Caco-2 (cell line): ENCODE results near the gene POLE3. TPM values are rescaled to one million over a fixed set of nuclear protein-coding genes. Genes with fewer than 3 reads are reported as not detected.

Source experiments
- BruUV-seq: library from RNA; stranded (reverse); fragments of 400-500 nt; replicated peaks from 2 replicates; lab custom pipeline; 2021; lab: Mats Ljungman, UMichigan
- CTCF ChIA-PET: fragments of 300-600 bp; sonication (Branson Sonifier 250); formaldehyde crosslinking; loops from one replicate; lab custom pipeline; 2022; ENCODE audit warnings: antibody characterized with exemption; lab: Charles Lee
- POLR2A ChIA-PET: fragments of 300-600 bp; sonication (Branson Sonifier 250); formaldehyde crosslinking; loops from one replicate; lab custom pipeline; 2022; ENCODE audit warnings: antibody characterized with exemption; lab: Charles Lee
- DNase-seq, 2 experiments: peaks; one replicate each; pipeline versions ENCODE4 v3.0.0 to v3.0.0-alpha.2; 2020 to 2022
- H3K27me3 ChIP-seq: replicated peaks from 2 replicates; pipeline ENCODE4 v1.6.0; 2011; ENCODE audit warnings: low read length; ENCODE audit not compliant: control insufficient read depth, insufficient read depth
- H3K36me3 ChIP-seq: 2 replicates; pipeline ENCODE4 v1.5.1; 2011; ENCODE audit warnings: low read length; ENCODE audit not compliant: control insufficient read depth, insufficient read depth
- H3K4me1 ChIP-seq: fragments of 250-450 bp; sonication (Bioruptor Pico); 2 replicates; pipeline ENCODE4 v1.5.1; 2020; ENCODE audit warnings: mild to moderate bottlenecking
- H3K4me3 ChIP-seq: 2 replicates; pipeline ENCODE4 v1.5.1; 2011; ENCODE audit warnings: low read depth, mild to moderate bottlenecking, control low read depth, low read length
- H3K9me3 ChIP-seq: fragments of 250-450 bp; sonication (Bioruptor Pico); 2 replicates; pipeline ENCODE4 v1.5.1; 2020; ENCODE audit warnings: mild to moderate bottlenecking, moderate library complexity
- H3K27ac Mint-ChIP-seq: one replicate; pipeline ENCODE4 v1.8.0; 2022; ENCODE audit warnings: mixed read lengths; ENCODE audit not compliant: unreplicated experiment
- H3K27me3 Mint-ChIP-seq: one replicate; pipeline ENCODE4 v1.8.0; 2022; ENCODE audit warnings: mixed read lengths; ENCODE audit not compliant: insufficient read depth, unreplicated experiment
- H3K36me3 Mint-ChIP-seq: one replicate; pipeline ENCODE4 v1.8.0; 2022; ENCODE audit warnings: mild to moderate bottlenecking, mixed read lengths; ENCODE audit not compliant: insufficient read depth, unreplicated experiment
- H3K4me1 Mint-ChIP-seq: one replicate; pipeline ENCODE4 v1.8.0; 2022; ENCODE audit warnings: low read depth, mixed read lengths; ENCODE audit not compliant: unreplicated experiment
- H3K4me3 Mint-ChIP-seq: one replicate; pipeline ENCODE4 v1.8.0; 2022; ENCODE audit warnings: mild to moderate bottlenecking, moderate library complexity, mixed read lengths; ENCODE audit not compliant: unreplicated experiment
- H3K9me3 Mint-ChIP-seq: one replicate; pipeline ENCODE4 v1.8.0; 2022; ENCODE audit warnings: mixed read lengths; ENCODE audit not compliant: unreplicated experiment
- intact Hi-C: fragments of 100-400 bp; cut with micrococcal nuclease; formaldehyde crosslinking; loops from one replicate; pipeline ENCODE4 v1.10.0; 2022; ENCODE audit not compliant: unreplicated experiment
- total RNA-seq: library from RNA; stranded (reverse); gene quantifications from 2 replicates; pipeline ENCODE4 v1.2.3, GENCODE V29; 2022
- TF ChIP-seq, protein P1 (sequence below), 2 experiments: fragments of 200-600 bp in 1 of 2; IDR thresholded peaks; 1 replicate in 1 of 2; 2 replicates in 1 of 2; pipeline versions ENCODE4 v1.5.1 to v1.8.0; 2011 to 2022; ENCODE audit warnings: antibody characterized with exemption in 1 of 2, control low read depth in 1 of 2, inconsistent platforms in 1 of 2, low read depth in 1 of 2, low read length in 1 of 2, mild to moderate bottlenecking in 1 of 2, moderate library complexity in 1 of 2; ENCODE audit not compliant: insufficient read depth in 1 of 2, severe bottlenecking in 1 of 2, unreplicated experiment in 1 of 2

The POLE3 gene
- total RNA-seq, 1 experiment from 2014 or later: 57.2 TPM

DNA sequence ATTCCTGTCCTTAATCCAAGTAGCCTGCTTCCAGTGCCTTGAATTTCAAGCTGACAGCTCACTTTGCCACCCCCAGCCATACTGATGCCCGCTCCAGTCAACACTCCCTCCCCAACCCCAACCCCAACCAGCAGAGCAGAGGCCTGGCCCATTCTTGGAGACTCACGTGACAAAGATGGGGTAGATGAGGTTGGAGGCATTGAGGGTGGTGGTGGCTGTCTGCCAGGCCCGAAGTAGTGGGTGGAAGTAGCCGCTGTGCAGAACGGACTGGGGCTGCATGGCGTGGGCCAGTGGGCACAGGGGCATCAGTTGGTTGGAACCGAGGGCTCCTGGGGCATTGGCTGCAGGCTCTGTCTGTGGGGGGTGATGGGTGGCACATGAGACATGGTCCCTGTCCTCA, 17.2 kb downstream of the POLE3 start:
- peaks cover 14% of the 10 kb centered on the region for H3K4me1 ChIP-seq
- POLR2A ChIA-PET: no interaction called here
- no peak for DNase-seq
- no TSS peak for BruUV-seq
- TF ChIP-seq, protein P1, sequence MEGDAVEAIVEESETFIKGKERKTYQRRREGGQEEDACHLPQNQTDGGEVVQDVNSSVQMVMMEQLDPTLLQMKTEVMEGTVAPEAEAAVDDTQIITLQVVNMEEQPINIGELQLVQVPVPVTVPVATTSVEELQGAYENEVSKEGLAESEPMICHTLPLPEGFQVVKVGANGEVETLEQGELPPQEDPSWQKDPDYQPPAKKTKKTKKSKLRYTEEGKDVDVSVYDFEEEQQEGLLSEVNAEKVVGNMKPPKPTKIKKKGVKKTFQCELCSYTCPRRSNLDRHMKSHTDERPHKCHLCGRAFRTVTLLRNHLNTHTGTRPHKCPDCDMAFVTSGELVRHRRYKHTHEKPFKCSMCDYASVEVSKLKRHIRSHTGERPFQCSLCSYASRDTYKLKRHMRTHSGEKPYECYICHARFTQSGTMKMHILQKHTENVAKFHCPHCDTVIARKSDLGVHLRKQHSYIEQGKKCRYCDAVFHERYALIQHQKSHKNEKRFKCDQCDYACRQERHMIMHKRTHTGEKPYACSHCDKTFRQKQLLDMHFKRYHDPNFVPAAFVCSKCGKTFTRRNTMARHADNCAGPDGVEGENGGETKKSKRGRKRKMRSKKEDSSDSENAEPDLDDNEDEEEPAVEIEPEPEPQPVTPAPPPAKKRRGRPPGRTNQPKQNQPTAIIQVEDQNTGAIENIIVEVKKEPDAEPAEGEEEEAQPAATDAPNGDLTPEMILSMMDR (IDR thresholded peaks at IDR 0.05; ENCODE audit: insufficient read depth in 1 of 2, low read depth in 1 of 2, low read length in 1 of 2, severe bottlenecking in 1 of 2, unreplicated experiment in 1 of 2): no peak
- H3K36me3 ChIP-seq: 0 out of 2 replicates have a peak, but pooled peaks cover 4% of the 10 kb centered on the region
- no peaks in the 10 kb centered on the region for H3K27me3 ChIP-seq
- no peaks in the 10 kb centered on the region for H3K9me3 ChIP-seq
- intact Hi-C loops: no loop called here
- Mint-ChIP-seq H3K27ac (no peak overlapping the region), H3K4me1 (peaks cover 15% of the 10 kb centered on the region), H3K9me3 (no peaks in the 10 kb centered on the region), H3K4me3 (no peak overlapping the region), H3K36me3 (peaks cover 46% of the 10 kb centered on the region), H3K27me3 (no peaks in the 10 kb centered on the region)
- no peak overlapping the region for H3K4me3 ChIP-seq
- CTCF ChIA-PET: interaction anchor here (0.7 kb wide), 1 partner anchor 32 kb away, joined by 4 read pairs; no protein-coding TSS in a partner anchor

DNA sequence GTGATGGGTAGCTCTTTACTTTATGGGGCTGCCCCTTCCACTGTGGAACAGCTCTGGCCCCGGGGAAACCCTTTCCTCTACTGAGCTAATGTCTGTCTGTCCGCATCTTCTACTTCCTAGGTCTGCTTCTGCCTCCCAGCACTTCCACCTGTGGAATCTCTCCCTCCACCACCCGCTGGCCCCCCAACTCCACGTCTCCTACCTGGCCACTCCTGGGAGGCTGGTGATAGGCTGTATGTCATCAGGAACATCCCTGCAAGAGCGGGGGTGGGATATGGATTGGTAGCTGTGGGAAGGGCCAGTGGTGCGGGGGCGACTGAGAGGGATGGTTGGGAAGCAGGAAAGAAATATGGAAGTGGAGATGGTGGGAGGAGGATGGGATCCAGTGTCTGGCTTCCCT, 18.6 kb downstream of the POLE3 start:
- ChIA-PET CTCF (no interaction called here), POLR2A (no interaction called here)
- peaks cover 21% of the 10 kb centered on the region for H3K4me1 ChIP-seq
- DNase-seq: no peak
- H3K27me3 ChIP-seq: no peaks in the 10 kb centered on the region
- Mint-ChIP-seq H3K27me3 (no peaks in the 10 kb centered on the region), H3K9me3 (peaks cover 5% of the 10 kb centered on the region), H3K4me1 (peaks cover 28% of the 10 kb centered on the region), H3K4me3 (no peak overlapping the region), H3K27ac (no peak overlapping the region), H3K36me3 (peaks cover 58% of the 10 kb centered on the region)
- TF ChIP-seq, protein P1 (IDR thresholded peaks at IDR 0.05; ENCODE audit: insufficient read depth in 1 of 2, low read depth in 1 of 2, low read length in 1 of 2, severe bottlenecking in 1 of 2, unreplicated experiment in 1 of 2): no peak
- H3K9me3 ChIP-seq: no peaks in the 10 kb centered on the region
- no peak overlapping the region for H3K4me3 ChIP-seq
- intact Hi-C loops: no loop called here
- BruUV-seq: no TSS peak
- 0 out of 2 replicates have a peak, but pooled peaks cover 4% of the 10 kb centered on the region for H3K36me3 ChIP-seq

DNA sequence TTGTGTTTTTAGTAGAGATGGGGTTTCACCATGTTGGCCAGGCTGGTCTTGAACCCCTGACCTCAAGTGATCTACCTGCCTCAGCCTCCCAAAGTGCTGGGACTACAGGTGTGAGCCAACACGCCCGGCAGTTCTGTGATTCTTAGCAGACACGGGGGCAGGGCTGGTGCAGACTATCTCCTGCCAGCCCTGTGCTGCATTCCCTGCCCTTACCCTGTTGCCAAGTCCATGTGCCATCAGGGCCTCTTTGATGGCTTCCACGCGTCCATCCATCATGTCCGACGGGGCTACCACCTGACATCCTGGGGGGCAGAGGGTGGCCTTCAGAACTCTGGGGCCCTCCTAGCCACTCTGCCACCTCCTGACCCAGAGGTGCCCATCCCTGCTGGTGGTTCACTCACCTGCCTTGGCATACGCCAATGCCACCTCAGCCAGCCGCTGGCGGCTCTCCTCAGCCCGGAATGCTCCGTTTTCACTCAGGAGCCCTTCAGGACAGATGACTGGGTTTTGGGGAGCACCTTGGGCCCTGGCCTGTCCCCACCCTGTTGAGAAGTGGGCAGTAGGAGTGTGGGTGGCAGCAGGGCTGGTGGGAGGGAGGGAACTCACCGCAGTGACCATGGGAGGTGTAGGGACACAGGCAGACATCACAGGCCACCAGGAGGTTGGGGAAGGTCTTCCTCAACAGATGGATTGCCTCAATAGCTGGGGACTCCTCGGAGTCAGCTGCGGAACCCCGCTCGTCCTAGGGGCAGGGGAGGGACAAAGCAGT, 20.1 kb downstream of the POLE3 start:
- Histone ChIP-seq H3K9me3 (no peaks in the 10 kb centered on the region), H3K4me3 (no peak overlapping the region), H3K4me1 (peaks cover 28% of the 10 kb centered on the region), H3K36me3 (0 out of 2 replicates have a peak, but pooled peaks cover 4% of the 10 kb centered on the region), H3K27me3 (no peaks in the 10 kb centered on the region)
- H3K27ac Mint-ChIP-seq: no peak overlapping the region
- peaks cover 56% of the 10 kb centered on the region for H3K36me3 Mint-ChIP-seq
- ChIA-PET POLR2A (no interaction called here), CTCF (interaction anchor here (1.3 kb wide), 1 partner anchor 11 kb away, joined by 4 read pairs; the partner anchor contains the start of gene ALAD)
- no TSS peak for BruUV-seq
- H3K9me3 Mint-ChIP-seq: peaks cover 11% of the 10 kb centered on the region
- H3K4me1 Mint-ChIP-seq: peaks cover 27% of the 10 kb centered on the region
- H3K4me3 Mint-ChIP-seq: no peak overlapping the region
- no peak for DNase-seq
- no peaks in the 10 kb centered on the region for H3K27me3 Mint-ChIP-seq
- TF ChIP-seq, protein P1 (IDR thresholded peaks at IDR 0.05; ENCODE audit: insufficient read depth in 1 of 2, low read depth in 1 of 2, low read length in 1 of 2, severe bottlenecking in 1 of 2, unreplicated experiment in 1 of 2): no peak
- intact Hi-C loops: no loop called here
